Endodermal cell (in vitro differentiated cells): Measurements from ENCODE around the gene ITGA4. TPM values are rescaled to one million over a fixed set of nuclear protein-coding genes. Genes with fewer than 3 reads are reported as not detected.

Experiments used
- DNase-seq: peaks from one replicate; pipeline ENCODE4 v3.0.0-alpha.2; 2017
- H3K27ac ChIP-seq: 2 replicates; pipeline ENCODE4 v1.5.1; 2013; ENCODE audit warnings: mild to moderate bottlenecking, low read depth, low read length, moderate library complexity
- H3K27me3 ChIP-seq: 2 replicates; pipeline ENCODE4 v1.6.1; 2013; ENCODE audit warnings: mild to moderate bottlenecking, low read length, moderate library complexity; ENCODE audit not compliant: insufficient read depth, control insufficient read depth, poor library complexity, severe bottlenecking
- H3K36me3 ChIP-seq: 2 replicates; pipeline ENCODE4 v1.7.0; 2013; ENCODE audit warnings: mild to moderate bottlenecking, low read length, moderate library complexity; ENCODE audit not compliant: control insufficient read depth, insufficient read depth
- H3K4me1 ChIP-seq: one replicate; pipeline ENCODE4 v1.7.0; 2013; ENCODE audit warnings: low read length; ENCODE audit not compliant: control insufficient read depth, insufficient read depth
- H3K4me3 ChIP-seq: 2 replicates; pipeline ENCODE4 v1.5.1; 2013; ENCODE audit warnings: mild to moderate bottlenecking, low read length, moderate library complexity
- H3K9ac ChIP-seq: 2 replicates; pipeline ENCODE4 v1.6.1; 2013; ENCODE audit warnings: mild to moderate bottlenecking, low read length, moderate library complexity; ENCODE audit not compliant: poor library complexity, severe bottlenecking; ENCODE audit errors: extremely low read depth
- H3K9me3 ChIP-seq: 2 replicates; pipeline ENCODE4 v1.6.1; 2013; ENCODE audit warnings: mild to moderate bottlenecking, low read length, moderate library complexity; ENCODE audit not compliant: control insufficient read depth
- H3K27ac Mint-ChIP-seq: 2 replicates; pipeline ENCODE4 v1.8.0; 2020; ENCODE audit warnings: mixed read lengths
- H3K27me3 Mint-ChIP-seq: 2 replicates; pipeline ENCODE4 v1.8.0; 2021; ENCODE audit warnings: mild to moderate bottlenecking, mixed read lengths; ENCODE audit not compliant: insufficient read depth
- H3K36me3 Mint-ChIP-seq: 2 replicates; pipeline ENCODE4 v1.8.0; 2020; ENCODE audit warnings: low read depth, mixed read lengths
- H3K4me1 Mint-ChIP-seq: 2 replicates; pipeline ENCODE4 v1.8.0; 2020; ENCODE audit warnings: mixed read lengths
- H3K4me3 Mint-ChIP-seq: 2 replicates; pipeline ENCODE4 v1.8.0; 2020; ENCODE audit warnings: mild to moderate bottlenecking, moderate library complexity, mixed read lengths
- H3K9me3 Mint-ChIP-seq: 2 replicates; pipeline ENCODE4 v1.8.0; 2020; ENCODE audit warnings: mild to moderate bottlenecking, mixed read lengths
- CTCF ChIP-seq: fragments of 200-600 bp; sonication (generic); conservative IDR thresholded peaks from 2 replicates; pipeline ENCODE4 v1.5.0; 2021; ENCODE audit warnings: antibody characterized with exemption, mild to moderate bottlenecking
- WGBS, 2 experiments: methylation state at CpG; one replicate each; pipeline versions ENCODE4 v1.1.5 to v1.1.7; 2013; ENCODE audit warnings: missing lambda C conversion rate in 2 of 2, mixed read lengths in 1 of 2; ENCODE audit not compliant: insufficient coverage in 1 of 2, insufficient read length in 1 of 2; 5-methylcytosine and 5-hydroxymethylcytosine counted together
- total RNA-seq, 2 donors: library from RNA; stranded (reverse); fragmentation: NEBNext Ultra II Directional in 1 of 2; extraction: Animal tissue kit (Norgen Biotek cat#: 25700) in 1 of 2; gene quantifications; 2 replicates in 1 of 2; 3 replicates in 1 of 2; pipeline ENCODE4 v1.2.1, GENCODE V29; 2021

ITGA4 gene
- total RNA-seq, 2 donors from 2014 or later: 1.3 to 2.4 TPM

- WGBS, 2 experiments: 75 to 81% methylated on average over 2 to 3 of the region's 3 CpGs
- H3K36me3 Mint-ChIP-seq: no peaks in the 10 kb centered on the region
- peaks cover 12% of the 10 kb centered on the region for H3K4me1 Mint-ChIP-seq
- H3K4me3 ChIP-seq: no peak overlapping the region
- no peaks in the 10 kb centered on the region for H3K9me3 Mint-ChIP-seq
- H3K27ac Mint-ChIP-seq: no peak overlapping the region
- DNase-seq: no peak
- H3K9me3 ChIP-seq: no peaks in the 10 kb centered on the region
- no peaks in the 10 kb centered on the region for H3K27me3 ChIP-seq
- H3K4me1 ChIP-seq: peaks cover 6% of the 10 kb centered on the region
- no peaks in the 10 kb centered on the region for H3K36me3 ChIP-seq
- H3K9ac ChIP-seq: no peak overlapping the region
- no peak overlapping the region for H3K27ac ChIP-seq
- H3K27me3 Mint-ChIP-seq: peaks cover 2% of the 10 kb centered on the region
- H3K4me3 Mint-ChIP-seq: no peak overlapping the region
- TF ChIP-seq CTCF: no peak
Observed at GRCh38 chr2:181440919-181441318, 16.3 kb upstream of the ITGA4 start.

GRCh38 chr2:181441670-181442069, 15.5 kb upstream of the ITGA4 start:
- Mint-ChIP-seq H3K27me3 (peaks cover 2% of the 10 kb centered on the region), H3K4me1 (peaks cover 12% of the 10 kb centered on the region), H3K4me3 (no peak overlapping the region), H3K27ac (no peak overlapping the region), H3K36me3 (no peaks in the 10 kb centered on the region), H3K9me3 (no peaks in the 10 kb centered on the region)
- no peak for TF ChIP-seq CTCF
- Histone ChIP-seq H3K9me3 (no peaks in the 10 kb centered on the region), H3K36me3 (no peaks in the 10 kb centered on the region), H3K9ac (no peak overlapping the region), H3K4me3 (no peak overlapping the region), H3K27me3 (no peaks in the 10 kb centered on the region), H3K4me1 (peaks cover 6% of the 10 kb centered on the region), H3K27ac (no peak overlapping the region)
- WGBS, 2 experiments: 62% methylated on average over 3 of the region's 3 CpGs; no CpG with 5 or more reads in 1 of the 2 experiments
- DNase-seq: no peak

- WGBS, 2 experiments: 100% methylated on average over 2 of the region's 2 CpGs
Observed at GRCh38 chr2:181444654-181445053, 12.5 kb upstream of the ITGA4 start.

More at GRCh38 chr2:181444654-181445053, 12.5 kb upstream of the ITGA4 start:
- Mint-ChIP-seq H3K36me3 (no peaks in the 10 kb centered on the region), H3K27me3 (peaks cover 2% of the 10 kb centered on the region), H3K27ac (no peak overlapping the region), H3K4me3 (no peak overlapping the region), H3K4me1 (no peaks in the 10 kb centered on the region), H3K9me3 (no peaks in the 10 kb centered on the region)
- Histone ChIP-seq H3K9ac (no peak overlapping the region), H3K9me3 (no peaks in the 10 kb centered on the region), H3K27me3 (no peaks in the 10 kb centered on the region), H3K27ac (no peak overlapping the region), H3K36me3 (no peaks in the 10 kb centered on the region), H3K4me1 (no peaks in the 10 kb centered on the region), H3K4me3 (no peak overlapping the region)
- TF ChIP-seq CTCF: no peak
- DNase-seq: no peak
